DND-41 (cell line): Measurements from ENCODE around the gene N4BP2L1.

Source experiments
- ATAC-seq: fragments of 200-7000 bp; cut with Tn5 transposase; 3 replicates; pipeline ENCODE4 v1.9.1; 2021; ENCODE audit warnings: low read depth; ENCODE audit not compliant: insufficient read depth
- DNase-seq: peaks from one replicate; pipeline ENCODE4 v3.0.0-alpha.2; 2020
- H2AFZ ChIP-seq: 2 replicates; pipeline ENCODE4 v1.6.0; 2012; ENCODE audit warnings: low read depth, low read length
- H3K27ac ChIP-seq: 2 replicates; pipeline ENCODE4 v1.5.1; 2012; ENCODE audit warnings: low read length, inconsistent platforms
- H3K27me3 ChIP-seq: fragments of 200-600 bp; sonication (generic); 2 replicates; pipeline ENCODE4 v1.6.0; 2012; ENCODE audit warnings: low read length, mild to moderate bottlenecking, inconsistent platforms; ENCODE audit not compliant: insufficient read depth, poor library complexity
- H3K36me3 ChIP-seq: 2 replicates; pipeline ENCODE4 v1.5.1; 2012; ENCODE audit warnings: low read length, inconsistent platforms; ENCODE audit not compliant: insufficient read depth
- H3K4me1 ChIP-seq: 2 replicates; pipeline ENCODE4 v1.5.1; 2012; ENCODE audit warnings: mild to moderate bottlenecking, low read length; ENCODE audit not compliant: insufficient read depth
- H3K4me2 ChIP-seq: 2 replicates; pipeline ENCODE4 v1.6.0; 2012; ENCODE audit warnings: mild to moderate bottlenecking, moderate library complexity, low read length, inconsistent platforms; ENCODE audit not compliant: insufficient read depth
- H3K4me3 ChIP-seq, 2 experiments: fragments of 200-600 bp in 1 of 2; shearing (Covaris generic) in 1 of 2; 2 replicates each; pipeline ENCODE4 v1.5.1; 2012 to 2016; ENCODE audit warnings: inconsistent platforms in 2 of 2, low read length in 2 of 2, mild to moderate bottlenecking in 2 of 2, low read depth in 1 of 2, moderate library complexity in 1 of 2
- H3K79me2 ChIP-seq: 2 replicates; pipeline ENCODE4 v1.6.0; 2012; ENCODE audit warnings: low read length, inconsistent platforms; ENCODE audit not compliant: insufficient read depth
- H3K9ac ChIP-seq: 2 replicates; pipeline ENCODE4 v1.6.0; 2012; ENCODE audit warnings: low read depth, mild to moderate bottlenecking, inconsistent platforms, low read length, moderate library complexity
- H3K9me3 ChIP-seq: 2 replicates; pipeline ENCODE4 v1.5.1; 2012; ENCODE audit warnings: low read length, moderate library complexity, mild to moderate bottlenecking, inconsistent platforms; ENCODE audit not compliant: insufficient read depth, severe bottlenecking
- H4K20me1 ChIP-seq: 2 replicates; pipeline ENCODE4 v1.6.0; 2012; ENCODE audit warnings: low read length; ENCODE audit not compliant: insufficient read depth
- EZH2 ChIP-seq: IDR thresholded peaks from 3 replicates; pipeline ENCODE4 v1.6.1; 2012; ENCODE audit warnings: borderline replicate concordance, low read depth, mild to moderate bottlenecking, moderate library complexity, low read length, inconsistent platforms; ENCODE audit not compliant: severe bottlenecking
- TF ChIP-seq, protein P1 (sequence below): IDR thresholded peaks from 2 replicates; pipeline ENCODE4 v1.5.1; 2012; ENCODE audit warnings: borderline replicate concordance, low read length, moderate library complexity, mild to moderate bottlenecking; ENCODE audit not compliant: poor library complexity, severe bottlenecking; ENCODE audit errors: extremely low read depth

N4BP2L1 gene

DNA sequence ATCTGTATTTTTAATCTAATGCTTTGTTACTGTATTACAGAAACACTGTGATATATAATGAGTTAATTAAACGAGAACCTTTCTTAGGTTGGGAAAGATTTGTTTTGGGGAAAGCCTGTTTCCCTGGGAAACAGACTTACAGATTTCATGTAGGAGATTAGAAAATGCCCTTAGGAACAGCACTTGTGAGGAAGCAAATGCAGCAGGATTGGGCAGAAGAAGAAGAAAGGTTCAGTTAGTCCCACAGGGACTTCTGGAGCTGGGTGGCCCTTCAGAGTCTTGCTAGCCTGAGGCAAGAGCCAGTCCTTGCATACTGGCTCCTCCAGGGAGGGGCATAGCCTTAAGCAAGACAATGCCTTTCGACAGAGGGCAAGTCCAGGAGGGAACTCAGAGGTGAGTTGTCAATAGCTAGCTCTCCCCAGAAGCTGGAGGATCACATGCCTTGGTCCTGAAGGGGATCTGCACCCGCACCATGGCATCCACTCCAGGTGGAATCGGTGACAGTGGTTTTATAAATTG is 36.8 kb downstream of the N4BP2L1 start:
- H3K4me2 ChIP-seq, result no peak overlapping the region

DNA sequence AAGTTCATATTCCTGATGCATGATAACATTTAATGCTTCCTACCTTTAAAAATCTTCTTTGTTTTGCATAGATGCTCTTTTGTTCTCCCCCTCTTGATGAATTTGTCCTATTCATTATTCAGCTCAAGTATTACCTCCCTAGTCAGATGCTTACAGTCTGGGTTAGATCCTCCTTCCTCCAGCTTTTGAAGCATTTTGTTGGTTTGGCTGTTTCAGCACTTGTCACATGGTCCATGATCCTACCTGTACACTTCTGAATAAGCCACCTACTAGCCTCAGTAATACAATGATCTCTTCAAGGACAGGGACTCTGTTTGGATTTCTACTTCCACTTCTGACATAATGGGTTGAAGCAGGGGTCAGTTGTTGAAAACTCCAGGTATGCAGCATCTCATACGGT is 37.4 kb downstream of the N4BP2L1 start:
- DNase-seq, result no peak
- peaks cover 49% of the 10 kb centered on the region for H3K36me3 ChIP-seq
- no peak overlapping the region for H2AFZ ChIP-seq
- no peak overlapping the region for H3K4me3 ChIP-seq
- ATAC-seq, result no peak
- no peaks in the 10 kb centered on the region for H4K20me1 ChIP-seq
- H3K27me3 ChIP-seq, result no peaks in the 10 kb centered on the region
- TF ChIP-seq, protein P1, sequence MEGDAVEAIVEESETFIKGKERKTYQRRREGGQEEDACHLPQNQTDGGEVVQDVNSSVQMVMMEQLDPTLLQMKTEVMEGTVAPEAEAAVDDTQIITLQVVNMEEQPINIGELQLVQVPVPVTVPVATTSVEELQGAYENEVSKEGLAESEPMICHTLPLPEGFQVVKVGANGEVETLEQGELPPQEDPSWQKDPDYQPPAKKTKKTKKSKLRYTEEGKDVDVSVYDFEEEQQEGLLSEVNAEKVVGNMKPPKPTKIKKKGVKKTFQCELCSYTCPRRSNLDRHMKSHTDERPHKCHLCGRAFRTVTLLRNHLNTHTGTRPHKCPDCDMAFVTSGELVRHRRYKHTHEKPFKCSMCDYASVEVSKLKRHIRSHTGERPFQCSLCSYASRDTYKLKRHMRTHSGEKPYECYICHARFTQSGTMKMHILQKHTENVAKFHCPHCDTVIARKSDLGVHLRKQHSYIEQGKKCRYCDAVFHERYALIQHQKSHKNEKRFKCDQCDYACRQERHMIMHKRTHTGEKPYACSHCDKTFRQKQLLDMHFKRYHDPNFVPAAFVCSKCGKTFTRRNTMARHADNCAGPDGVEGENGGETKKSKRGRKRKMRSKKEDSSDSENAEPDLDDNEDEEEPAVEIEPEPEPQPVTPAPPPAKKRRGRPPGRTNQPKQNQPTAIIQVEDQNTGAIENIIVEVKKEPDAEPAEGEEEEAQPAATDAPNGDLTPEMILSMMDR, result no peak
- no peak for TF ChIP-seq EZH2
- H3K9ac ChIP-seq, result no peak overlapping the region
- H3K27ac ChIP-seq, result no peak overlapping the region
- H3K4me1 ChIP-seq, result peaks cover 8% of the 10 kb centered on the region
- no peaks in the 10 kb centered on the region for H3K9me3 ChIP-seq
- H3K4me2 ChIP-seq, result no peak overlapping the region
- no peaks in the 10 kb centered on the region for H3K79me2 ChIP-seq

More for the DNA sequence above, 36.8 kb downstream of the N4BP2L1 start:
- ATAC-seq (no peak), DNase-seq (no peak)
- Histone ChIP-seq H3K9me3 (no peaks in the 10 kb centered on the region), H3K4me1 (peaks cover 8% of the 10 kb centered on the region), H3K27me3 (no peaks in the 10 kb centered on the region), H3K27ac (no peak overlapping the region), H3K36me3 (peaks cover 48% of the 10 kb centered on the region), H3K9ac (no peak overlapping the region), H4K20me1 (no peaks in the 10 kb centered on the region), H2AFZ (no peak overlapping the region), H3K4me3 (no peak overlapping the region), H3K79me2 (no peaks in the 10 kb centered on the region)
- TF ChIP-seq EZH2, result no peak
- TF ChIP-seq, protein P1, result no peak

DNA sequence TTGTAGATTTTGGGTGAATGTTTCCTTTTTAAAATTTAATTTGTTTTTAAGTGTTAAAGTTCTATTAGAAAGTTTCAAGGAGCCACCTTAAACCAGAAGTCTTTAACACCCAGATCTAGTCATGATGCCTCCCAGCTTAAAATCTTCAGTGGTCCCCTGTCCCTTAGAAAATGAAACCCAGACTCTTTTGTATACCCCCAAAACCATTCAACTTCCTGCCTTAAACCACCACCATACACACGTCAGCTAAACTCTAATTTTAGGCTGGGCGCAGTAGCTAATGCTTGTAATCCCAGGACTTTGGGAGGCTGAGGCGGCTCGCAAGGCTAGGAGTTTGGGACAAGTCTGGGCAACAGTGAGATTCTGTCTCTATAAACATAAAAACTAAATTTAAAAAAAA is 37.9 kb downstream of the N4BP2L1 start:
- H3K9me3 ChIP-seq, result no peaks in the 10 kb centered on the region
- no peak overlapping the region for H3K27ac ChIP-seq
- no peaks in the 10 kb centered on the region for H3K79me2 ChIP-seq
- DNase-seq, result no peak
- H4K20me1 ChIP-seq, result no peaks in the 10 kb centered on the region
- H3K4me1 ChIP-seq, result peaks cover 8% of the 10 kb centered on the region
- no peak overlapping the region for H2AFZ ChIP-seq
- TF ChIP-seq, protein P1, result no peak
- TF ChIP-seq EZH2, result no peak
- H3K4me3 ChIP-seq, result no peak overlapping the region
- H3K36me3 ChIP-seq, result peaks cover 49% of the 10 kb centered on the region
- peak; percentile 86 for ATAC-seq
- H3K4me2 ChIP-seq, result no peak overlapping the region
- no peaks in the 10 kb centered on the region for H3K27me3 ChIP-seq
- H3K9ac ChIP-seq, result no peak overlapping the region

DNA sequence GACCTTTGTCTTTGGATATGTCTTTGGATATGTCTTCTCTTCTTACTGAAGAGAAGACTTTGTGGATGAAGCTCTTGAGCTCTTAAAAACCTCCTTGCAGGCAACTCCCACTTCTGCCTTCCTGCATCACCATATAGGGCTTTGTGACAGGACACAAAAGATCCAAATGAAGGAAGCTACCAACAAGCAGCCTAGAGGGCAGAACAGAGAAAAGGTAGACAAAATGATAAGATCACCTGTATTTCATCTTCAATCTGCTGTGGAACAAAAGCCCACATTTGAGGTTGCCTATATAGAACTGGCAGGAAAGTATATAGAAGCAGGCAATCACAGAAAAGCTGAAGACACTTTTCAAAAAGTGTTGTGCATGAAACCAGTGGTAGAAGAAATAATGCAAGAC is 42.5 kb downstream of the N4BP2L1 start:
- Histone ChIP-seq H3K79me2 (no peaks in the 10 kb centered on the region), H3K4me1 (peaks cover 8% of the 10 kb centered on the region), H2AFZ (no peak overlapping the region), H3K36me3 (peaks cover 69% of the 10 kb centered on the region), H3K27ac (no peak overlapping the region), H3K27me3 (no peaks in the 10 kb centered on the region), H3K4me3 (no peak overlapping the region), H3K4me2 (no peak overlapping the region), H3K9ac (no peak overlapping the region), H3K9me3 (no peaks in the 10 kb centered on the region), H4K20me1 (no peaks in the 10 kb centered on the region)
- no peak for TF ChIP-seq EZH2
- TF ChIP-seq, protein P1, result no peak
- ATAC-seq (no peak), DNase-seq (no peak)
